SIG-M5 treated with dmso at 0.1 percent for 504 hours (cell line): ENCODE measurements around the gene CNTNAP2.

Source experiments
- DNase-seq: peaks from one replicate; lab custom pipeline; 2025; ENCODE audit not compliant: unreplicated experiment; lab: John Stamatoyannopoulos, UW

CNTNAP2 gene

DNA sequence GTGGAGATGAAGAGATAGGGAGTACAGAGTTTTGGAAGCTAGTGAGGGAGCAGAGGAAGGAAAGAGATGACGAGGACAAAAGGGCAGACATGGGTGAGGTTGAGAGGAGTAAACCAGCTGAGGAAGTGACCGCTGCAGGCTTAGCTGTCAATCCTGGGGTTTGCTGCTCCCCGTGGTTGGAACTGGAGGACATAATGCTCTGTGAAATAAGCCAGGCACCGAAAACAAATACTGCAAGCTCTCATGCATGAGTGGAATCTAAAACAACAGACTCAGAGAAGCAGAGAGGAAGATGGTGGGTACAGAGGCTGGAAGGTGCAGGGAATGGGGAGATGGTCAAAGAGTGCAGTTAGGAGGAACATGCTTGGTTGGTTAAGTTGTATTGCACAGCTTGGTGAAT is 1991.8 kb downstream of the CNTNAP2 start:
- no peak for DNase-seq

DNA sequence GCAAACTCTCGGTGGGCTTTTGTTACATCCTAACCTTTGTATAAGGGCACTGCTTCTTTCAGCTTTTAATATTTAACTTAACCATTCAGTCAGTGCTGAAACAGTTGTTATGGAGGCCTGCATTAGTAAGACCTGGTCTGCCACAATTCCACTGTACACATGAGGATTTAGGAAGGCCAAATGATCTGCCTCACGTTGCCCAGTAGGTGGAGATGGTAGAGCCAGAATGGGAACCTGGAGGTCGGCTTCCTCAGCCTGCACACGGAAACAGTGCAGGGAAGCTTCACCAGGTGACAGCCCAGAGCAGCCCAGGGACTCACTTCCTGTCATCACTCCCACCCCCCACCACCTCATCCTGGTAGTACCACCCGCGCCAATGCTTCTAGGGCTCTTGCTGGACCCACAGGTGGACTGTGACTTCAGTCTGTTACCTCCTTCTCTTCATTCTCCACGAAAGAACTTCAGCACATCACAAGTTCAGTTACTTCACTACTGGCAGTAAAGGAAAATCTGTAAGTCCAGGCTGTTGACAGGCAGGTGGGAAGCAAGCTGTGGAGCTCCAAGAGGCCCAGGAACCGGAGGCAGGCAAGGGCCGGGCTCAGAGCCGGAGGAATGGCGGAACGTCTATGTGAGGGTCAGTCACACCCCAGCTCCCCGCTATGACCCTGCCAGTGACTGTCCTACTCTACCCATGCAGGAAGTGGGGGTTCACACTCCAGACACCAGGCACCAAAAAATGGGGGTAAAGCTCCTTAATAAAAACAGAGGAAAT is 1993.7 kb downstream of the CNTNAP2 start:
- DNase-seq = no peak

DNA sequence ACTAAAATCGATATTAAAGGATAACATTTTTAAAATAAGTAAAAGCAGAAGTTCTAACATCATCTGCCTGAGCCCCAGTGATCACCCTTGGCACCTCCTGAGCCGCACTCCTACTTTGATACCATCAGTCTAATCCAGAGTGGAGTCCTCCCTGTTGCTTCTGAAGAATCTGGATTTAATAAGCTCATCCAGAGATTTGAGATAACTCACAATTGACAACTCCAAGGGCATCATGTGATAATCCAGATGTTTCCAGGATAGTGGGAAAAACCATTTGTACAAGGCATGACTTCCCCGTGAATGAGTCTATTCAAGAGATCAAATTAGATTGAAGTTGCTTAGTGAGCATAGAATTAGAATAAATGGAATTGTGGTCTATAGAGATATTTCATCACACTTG is 1998.2 kb downstream of the CNTNAP2 start:
- DNase-seq = no peak

DNA sequence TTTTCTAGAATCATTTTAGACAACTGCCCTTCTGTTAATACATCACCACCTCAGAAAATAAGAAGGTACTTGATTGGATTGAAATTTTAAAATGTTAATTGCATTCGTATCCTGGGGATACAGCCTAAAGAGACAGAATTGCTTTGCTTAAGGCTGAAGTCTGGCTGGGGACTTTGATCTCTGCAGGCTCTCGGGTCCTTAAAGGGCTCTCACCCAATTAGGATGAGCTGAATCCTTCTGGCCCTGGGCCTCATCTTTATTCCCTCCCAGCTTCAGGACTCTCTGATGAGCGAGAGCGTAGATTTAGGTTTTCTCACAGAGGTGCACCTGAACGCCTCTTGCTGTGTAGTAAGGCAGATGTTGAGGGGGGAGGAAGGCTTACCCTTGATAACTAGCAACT is 1998.7 kb downstream of the CNTNAP2 start:
- DNase-seq = no peak

DNA sequence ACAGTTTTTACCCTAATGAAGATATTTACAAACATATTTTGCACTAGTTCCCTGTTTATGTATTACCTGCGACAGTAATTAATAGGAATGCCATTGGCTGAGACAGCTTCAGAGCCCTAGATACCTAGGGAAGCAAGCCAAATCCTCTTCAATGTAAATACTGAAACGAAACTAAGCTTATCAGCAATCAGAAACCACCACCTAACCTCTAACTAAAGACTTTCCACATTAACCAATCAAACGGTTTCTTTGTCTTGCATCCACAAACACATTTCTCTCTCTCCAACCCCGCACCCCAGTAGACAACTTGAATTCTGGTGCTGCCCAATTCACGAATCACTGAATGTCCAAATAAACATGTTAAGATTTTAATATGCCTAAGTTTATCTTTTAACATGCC is 1999.6 kb downstream of the CNTNAP2 start:
- no peak for DNase-seq

DNA sequence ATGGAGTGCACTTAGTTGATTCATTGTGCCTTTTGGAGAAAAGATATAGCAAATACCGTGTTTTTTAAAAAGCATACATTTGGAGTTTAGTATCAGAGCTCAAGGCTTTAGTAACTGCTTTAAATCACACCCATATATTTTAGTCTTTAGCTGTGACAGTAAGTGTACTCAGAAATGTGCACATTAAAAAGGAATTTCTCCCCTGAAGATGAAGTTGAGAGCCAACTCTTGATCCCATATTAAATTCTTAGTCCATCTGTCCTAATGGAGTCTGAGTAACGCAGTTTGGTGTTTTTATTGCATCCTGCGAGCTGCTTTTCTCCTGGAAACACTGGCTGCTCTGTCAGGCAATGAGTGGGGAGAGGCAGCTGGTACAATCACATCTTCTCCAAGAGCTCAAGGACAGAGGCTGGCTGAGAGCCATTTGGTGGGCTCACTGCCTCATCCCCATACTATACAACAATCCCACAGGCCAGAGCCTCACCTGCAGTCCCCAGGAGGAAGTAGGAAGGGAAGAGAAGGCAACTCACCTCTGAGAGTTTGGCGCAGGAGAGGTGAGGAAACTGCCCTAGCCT is 2000.3 kb downstream of the CNTNAP2 start:
- DNase-seq = no peak

DNA sequence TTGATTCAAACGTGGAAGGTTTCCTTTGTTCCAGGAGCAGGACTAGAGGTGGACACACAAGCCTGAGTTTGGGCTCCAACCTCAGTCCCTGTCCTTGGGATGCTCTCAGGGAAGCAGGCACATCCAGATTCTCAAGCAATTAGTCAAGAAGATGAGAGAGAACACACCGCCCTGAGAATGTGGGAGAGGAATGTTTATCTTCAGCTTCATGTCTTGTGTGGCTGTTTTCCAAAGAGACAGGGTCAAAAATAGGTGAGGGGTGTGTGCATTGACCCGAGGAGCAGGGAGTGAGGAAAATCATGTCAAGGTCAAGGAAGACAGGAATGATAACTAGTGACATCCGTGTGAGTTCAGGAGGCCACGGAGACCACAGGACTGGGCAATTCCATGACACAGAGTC is 2001.8 kb downstream of the CNTNAP2 start:
- no peak for DNase-seq

DNA sequence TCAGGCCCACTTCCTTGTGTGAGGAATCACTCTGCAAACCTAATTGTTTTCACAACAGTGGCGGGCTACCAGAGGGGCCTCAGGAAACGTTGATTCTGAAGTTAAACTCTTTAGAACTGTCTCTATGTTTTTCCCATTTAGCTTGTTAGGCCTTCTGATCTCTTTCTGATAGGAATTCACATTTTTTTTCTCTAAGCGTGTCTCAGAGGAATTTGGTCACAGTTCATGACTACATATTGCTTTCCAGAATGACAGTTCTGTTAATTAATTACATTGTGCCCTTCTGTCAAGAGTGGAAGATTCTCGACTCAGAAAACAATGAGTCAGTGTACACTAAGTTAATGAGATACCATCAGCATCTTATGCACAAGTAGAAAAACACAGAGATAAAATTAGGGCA is 2004.8 kb downstream of the CNTNAP2 start:
- DNase-seq = no peak

DNA sequence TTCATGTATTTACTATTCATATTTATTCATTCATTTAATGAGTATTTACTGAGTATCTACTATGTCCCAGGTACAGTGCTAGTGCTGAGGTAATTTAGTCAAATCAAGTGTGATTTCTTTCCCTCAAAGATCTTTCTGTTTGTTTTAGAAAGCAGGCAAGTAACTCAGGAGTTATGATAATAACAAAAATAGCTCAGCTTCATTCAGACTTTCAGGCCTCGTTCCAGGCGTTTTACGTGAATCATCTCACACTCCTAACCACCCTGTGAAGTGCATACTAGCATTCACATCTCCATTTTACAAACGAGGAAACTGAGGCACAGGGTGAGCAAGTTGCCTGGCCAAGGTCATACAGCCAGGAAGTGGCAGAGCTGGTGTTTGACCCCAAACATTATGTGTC is 2005.2 kb downstream of the CNTNAP2 start:
- no peak for DNase-seq

DNA sequence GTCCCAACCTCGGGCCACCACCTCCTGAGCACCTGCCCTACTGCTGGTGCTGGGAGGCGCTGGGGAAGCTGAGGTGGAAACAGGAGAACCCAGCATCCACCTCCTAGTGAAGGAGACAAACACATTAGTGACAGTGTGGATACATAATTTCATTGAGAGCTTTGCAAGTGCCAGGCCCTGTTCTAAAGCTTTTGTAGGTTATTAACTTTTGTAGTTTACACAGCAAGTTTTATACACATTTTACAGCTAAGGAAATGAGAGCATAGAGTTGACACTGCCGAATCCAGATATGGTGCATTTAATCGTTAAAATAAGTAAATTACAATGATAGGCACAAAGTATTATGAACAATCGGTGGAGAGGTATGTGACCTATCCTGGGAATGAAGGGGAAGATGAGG is 2007.9 kb downstream of the CNTNAP2 start:
- DNase-seq = no peak

DNA sequence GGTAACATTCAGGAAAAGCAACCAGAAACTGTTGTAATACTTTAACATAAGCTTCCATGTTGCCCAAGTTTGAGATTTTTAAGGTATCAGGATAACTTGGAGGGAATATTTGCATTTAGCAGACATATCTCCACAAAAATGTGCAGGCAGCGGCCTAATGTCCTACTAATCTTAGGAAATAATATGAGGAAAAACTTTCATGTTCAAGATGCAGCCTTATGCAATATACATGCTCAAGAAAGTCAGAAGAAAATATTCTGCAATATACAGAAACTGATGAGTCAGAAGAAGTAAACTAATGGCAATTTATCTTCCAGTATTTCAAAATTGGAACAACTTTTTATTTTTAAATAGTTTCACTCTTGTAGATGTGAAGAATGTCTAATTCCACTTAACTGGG is 2010.8 kb downstream of the CNTNAP2 start:
- DNase-seq = no peak

DNA sequence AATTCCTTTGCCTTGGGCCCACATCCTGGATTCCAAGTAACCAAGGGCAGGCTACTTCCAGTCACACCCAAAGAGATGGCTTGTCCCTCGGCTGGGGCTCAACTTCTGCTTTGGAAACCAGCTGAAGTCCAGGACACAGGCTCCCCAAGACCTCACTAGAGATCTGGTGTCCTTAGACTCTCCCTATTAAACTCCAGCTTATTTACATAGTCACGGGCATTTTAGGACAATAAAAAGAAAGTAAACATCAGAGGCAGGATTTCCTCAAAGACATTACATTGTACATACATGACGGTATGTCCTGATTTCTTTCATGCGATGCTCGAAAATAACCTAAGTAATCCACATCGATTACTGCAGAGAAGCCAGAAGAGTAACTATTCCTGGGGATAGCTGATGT is 2012.4 kb downstream of the CNTNAP2 start:
- DNase-seq = no peak

DNA sequence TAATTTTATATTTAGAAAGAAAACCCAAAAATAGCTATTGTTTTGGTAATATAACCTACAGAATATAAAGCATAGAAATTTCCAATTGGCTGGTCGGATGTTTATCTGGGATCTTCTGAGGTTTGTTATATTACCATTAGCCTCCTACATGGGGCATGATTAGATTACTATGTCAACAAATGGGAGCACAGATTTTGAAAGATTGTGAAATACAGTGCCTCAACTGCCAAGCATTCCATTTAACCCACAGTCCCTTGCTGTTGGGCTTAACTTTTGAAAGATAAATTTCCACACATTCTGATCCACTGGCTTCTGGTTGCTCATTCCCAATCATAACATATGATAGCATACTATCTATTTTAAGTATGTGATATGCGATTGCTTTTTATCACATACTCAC is 2018.5 kb downstream of the CNTNAP2 start:
- DNase-seq = no peak

DNA sequence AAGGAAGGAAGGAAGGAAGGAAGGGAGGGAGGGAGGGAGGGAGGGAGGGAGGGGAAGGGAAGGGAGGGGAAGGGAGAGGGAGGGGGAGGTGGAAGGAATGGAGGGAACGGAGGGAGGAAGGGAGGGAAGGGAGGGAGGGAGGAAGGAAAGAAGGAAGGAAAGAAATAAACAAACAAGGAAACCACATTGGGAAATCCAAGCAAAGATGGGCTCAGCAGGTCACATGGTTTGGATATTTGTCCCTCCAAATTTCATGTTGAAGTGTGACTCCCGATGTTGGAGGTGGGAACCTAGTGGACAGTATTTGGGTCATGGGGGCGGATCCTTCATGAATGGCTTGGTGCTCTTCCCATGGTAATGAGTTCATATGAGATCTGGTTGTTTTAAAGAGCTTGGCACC is 2019.4 kb downstream of the CNTNAP2 start:
- no peak for DNase-seq

DNA sequence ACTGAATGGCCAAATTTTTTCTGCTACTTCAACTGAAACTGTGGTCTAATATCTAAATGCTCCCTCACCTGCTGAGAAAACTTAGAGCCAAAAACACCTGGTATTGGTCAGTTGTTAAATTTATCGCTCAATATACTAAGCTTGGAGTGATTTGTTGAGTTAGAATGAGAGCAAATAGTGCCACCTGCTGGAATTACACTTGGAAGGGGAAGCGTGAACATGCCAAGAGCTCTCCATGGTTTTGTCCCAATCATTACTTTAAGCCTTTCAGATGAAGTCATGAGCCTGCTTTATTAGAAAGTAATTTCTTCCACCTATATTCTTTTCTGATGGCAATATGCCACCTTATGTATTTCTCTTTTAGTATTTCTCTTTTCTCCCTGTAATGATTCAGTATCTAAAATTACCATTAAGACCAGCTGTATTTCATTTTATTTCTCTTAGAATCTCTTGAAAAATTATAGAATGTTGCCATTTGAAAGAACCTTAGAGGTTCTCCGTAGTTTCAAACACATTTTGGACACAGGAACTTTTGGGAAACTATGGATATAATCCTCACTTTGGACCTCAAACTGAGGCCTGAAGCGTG is 2026.2 kb downstream of the CNTNAP2 start:
- peak; percentile 35 for DNase-seq

DNA sequence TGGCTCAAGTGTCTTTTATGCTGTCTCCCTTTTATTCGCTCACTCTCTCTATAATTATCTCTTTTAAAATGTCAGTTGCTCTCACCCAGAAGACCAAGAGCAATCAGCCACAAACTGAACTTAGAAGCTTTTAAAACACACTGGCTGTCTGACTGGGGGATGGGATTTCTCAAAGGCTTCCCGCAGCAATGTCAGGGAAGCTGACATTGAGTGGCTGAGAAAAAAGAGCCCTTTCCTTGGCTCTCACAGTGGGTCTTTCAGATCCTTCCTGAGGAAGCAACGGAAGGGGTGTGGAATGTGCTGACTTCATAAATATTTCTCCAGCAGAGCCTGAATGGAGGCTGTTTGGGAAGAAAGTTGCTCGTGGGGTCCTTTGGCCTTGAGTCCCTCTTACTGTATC is 2028.2 kb downstream of the CNTNAP2 start:
- DNase-seq = no peak

DNA sequence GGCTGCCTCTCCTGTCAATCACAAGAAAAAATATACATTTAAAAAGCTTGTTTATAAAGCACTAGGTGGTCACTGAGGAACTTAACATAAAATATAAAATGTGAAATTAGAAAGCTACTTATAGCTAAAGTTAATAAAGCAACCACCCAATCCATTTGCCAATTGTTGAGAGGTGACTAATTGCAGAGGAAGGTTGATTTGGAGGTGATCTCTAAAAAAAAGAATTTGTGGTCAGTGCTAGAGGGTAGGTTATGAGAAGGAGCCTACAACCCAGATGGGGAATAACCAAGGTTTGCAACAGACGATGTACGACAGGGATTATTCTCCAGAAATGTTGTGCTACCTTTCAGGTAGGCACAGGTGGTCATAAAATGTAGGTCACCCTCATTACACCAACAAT is 2029.7 kb downstream of the CNTNAP2 start:
- DNase-seq = no peak

DNA sequence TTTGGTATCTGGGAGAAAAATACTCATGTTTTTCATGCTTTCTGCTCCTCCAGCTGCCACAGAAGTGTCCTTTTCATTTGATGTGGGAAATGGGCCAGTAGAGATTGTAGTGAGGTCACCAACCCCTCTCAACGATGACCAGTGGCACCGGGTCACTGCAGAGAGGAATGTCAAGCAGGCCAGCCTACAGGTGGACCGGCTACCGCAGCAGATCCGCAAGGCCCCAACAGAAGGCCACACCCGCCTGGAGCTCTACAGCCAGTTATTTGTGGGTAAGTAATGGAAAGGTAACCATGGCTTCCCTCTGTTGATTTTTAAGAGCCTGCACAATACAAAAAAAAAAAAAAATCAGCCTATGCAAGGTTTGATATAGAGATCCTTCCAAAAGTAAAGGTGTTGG is 2030.8 kb downstream of the CNTNAP2 start:
- DNase-seq = no peak

DNA sequence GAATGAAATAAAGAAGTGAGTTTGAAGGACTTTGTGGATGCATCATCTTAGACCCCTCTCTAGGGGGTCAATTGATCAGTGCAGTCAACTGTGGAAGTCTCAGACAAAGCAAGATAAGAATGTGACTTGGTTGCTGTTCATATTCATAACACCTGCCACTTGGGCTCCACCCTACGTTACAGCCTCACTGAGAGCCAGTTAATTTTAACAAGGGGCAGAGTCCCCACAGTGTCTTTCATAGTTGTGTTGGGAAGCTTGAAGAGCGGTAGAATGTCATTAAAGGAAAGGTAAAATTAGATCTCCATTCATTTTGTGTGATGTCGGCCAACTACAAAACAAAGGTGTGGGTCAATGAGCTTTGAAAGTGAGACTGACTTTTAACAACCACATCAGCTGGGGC is 2031.9 kb downstream of the CNTNAP2 start:
- no peak for DNase-seq

DNA sequence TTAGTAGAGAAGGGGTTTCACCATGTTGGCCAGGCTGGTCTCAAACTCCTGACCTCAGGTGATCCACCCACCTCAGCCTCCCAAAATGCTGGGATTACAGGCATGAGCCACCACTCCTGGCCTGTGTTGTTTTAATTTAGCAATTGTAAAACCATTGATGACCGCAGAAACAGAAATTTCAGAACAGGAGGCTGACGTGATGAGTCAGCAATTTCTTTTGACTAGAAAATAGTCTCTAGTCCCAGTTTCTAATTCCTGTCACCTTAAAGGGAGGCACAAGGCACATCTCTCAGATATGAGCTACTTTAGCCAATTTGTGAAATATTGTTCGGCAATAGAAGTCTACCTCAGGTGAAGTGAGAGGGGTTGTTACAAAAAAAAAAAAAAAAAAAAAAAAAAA is 2033.1 kb downstream of the CNTNAP2 start:
- no peak for DNase-seq

DNA sequence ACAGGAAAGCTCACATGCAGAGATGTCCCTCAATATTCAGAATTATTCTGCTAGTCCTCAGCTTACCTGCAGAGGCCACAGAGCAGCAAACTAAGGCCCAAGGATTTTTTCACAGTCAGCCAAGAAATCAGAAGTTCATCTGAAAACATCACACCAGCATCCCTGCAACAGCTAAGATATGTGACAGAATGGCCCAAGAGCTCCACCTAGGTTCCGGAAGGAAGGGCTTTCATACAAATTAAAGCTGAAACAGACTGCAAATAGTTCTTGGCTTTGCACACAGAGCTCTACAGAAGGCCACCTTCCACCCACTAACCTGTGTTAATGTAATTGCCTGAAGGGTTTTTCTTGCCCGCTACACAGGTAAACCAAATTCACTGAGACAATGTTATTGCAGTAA is 2035.2 kb downstream of the CNTNAP2 start:
- no peak for DNase-seq

DNA sequence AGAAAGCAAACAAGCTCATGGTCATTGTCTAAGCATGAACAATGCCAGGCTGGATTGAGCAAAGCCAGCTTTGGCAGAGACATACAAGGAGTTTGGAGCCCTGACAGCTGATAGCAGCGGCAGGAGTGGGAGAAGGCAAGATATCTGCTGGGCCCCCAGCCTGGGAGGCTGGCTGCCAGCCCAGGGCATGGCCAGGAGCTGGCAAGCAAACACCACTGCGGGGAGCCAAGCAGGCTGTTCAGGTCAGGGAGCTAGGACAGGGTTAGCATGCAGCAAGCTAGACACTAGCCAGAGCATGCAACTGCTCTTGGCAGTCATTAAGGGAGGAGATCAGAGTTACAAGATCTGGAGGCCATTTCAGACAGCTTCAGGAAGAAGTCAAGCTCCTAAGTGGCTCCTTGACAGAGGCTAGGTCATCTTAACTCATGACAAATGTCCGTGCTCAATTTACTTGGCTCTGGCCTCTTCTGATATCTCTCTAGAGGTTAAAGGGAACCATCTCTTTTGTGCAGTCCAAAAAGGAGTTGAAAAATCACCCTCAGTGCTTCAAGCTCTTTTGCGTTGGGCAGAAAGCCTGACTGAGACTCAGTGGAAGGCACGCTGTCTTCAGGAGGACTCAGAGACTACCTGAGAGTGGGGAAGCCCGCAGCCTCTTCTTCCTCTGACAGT is 2037.1 kb downstream of the CNTNAP2 start:
- no peak for DNase-seq
